ENCODE measurements around the gene SLC35F3. TPM values are rescaled to one million over a fixed set of nuclear protein-coding genes. Genes with fewer than 3 reads are reported as not detected.

SLC35F3 gene
- total RNA-seq, 1 donor from 2014 or later: 1.6 TPM

DNA sequence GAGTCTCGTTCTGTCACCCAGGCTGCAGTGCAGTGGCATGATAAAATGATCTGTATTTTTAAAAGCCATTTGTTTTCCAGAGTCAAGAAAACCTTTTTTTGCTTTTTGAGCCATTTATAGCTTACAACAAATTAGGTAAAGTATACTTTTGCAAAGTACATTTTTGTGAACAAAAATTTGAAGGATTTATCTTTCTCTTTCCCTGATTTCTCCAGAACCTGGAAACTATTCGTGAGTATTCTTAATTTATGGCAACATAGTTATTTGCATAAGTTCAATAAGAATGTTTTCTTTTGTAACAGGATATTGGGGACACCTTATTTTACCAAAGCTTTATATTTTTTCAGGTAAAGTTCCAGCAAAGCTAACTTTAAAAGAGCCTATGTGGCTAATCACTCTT is 37.4 kb upstream of the SLC35F3 start:
- no peak for DNase-seq (ENCODE audit: low read depth)
- H3K4me3 ChIP-seq (ENCODE audit: low read depth, low read length): no peak overlapping the region
- TF ChIP-seq, protein P1, sequence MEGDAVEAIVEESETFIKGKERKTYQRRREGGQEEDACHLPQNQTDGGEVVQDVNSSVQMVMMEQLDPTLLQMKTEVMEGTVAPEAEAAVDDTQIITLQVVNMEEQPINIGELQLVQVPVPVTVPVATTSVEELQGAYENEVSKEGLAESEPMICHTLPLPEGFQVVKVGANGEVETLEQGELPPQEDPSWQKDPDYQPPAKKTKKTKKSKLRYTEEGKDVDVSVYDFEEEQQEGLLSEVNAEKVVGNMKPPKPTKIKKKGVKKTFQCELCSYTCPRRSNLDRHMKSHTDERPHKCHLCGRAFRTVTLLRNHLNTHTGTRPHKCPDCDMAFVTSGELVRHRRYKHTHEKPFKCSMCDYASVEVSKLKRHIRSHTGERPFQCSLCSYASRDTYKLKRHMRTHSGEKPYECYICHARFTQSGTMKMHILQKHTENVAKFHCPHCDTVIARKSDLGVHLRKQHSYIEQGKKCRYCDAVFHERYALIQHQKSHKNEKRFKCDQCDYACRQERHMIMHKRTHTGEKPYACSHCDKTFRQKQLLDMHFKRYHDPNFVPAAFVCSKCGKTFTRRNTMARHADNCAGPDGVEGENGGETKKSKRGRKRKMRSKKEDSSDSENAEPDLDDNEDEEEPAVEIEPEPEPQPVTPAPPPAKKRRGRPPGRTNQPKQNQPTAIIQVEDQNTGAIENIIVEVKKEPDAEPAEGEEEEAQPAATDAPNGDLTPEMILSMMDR (conservative IDR thresholded peaks at IDR 0.05; ENCODE audit: low read depth, low read length): no peak

DNA sequence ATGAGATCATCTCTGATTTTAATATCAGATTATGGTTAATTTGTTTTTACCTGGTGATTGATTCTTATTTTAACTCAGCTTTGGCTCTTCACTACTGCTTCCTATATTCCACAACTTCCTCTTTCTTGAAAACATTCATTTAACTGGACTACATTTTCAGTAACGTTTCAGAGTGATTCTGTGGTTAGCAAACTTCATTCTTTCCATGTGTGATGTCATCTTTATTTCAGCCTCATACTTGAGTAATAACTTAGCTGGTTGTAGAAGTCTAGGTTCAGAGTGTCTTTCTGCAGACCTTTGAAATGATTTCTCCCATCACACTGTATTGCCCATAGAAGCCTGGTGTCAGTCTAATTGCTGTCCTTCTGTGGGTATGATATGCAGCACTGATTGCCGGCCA is 36.0 kb upstream of the SLC35F3 start:
- DNase-seq (ENCODE audit: low read depth): no peak
- TF ChIP-seq, protein P1 (conservative IDR thresholded peaks at IDR 0.05; ENCODE audit: low read depth, low read length): no peak
- H3K4me3 ChIP-seq (ENCODE audit: low read depth, low read length): no peak overlapping the region

DNA sequence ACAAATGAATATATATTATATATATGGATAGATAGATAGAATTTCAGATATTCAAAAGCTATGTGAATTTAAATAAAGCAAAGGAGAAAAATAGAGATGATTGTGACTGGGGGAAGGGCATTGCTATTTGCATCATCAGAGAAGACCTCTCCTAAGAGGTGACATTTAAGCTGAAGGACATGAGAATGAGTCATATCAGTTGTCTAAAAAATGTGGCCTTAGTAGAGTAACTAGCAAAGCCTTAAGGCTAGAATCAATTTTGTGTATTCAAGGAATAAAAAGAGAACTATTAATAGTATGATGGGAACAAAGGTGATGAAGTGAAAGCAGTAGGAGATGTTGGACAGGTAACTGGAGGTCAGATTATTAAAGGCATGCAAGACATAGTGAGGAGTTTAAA is 34.8 kb upstream of the SLC35F3 start:
- H3K4me3 ChIP-seq (ENCODE audit: low read depth, low read length): no peak overlapping the region
- TF ChIP-seq, protein P1 (conservative IDR thresholded peaks at IDR 0.05; ENCODE audit: low read depth, low read length): no peak
- no peak for DNase-seq (ENCODE audit: low read depth)

DNA sequence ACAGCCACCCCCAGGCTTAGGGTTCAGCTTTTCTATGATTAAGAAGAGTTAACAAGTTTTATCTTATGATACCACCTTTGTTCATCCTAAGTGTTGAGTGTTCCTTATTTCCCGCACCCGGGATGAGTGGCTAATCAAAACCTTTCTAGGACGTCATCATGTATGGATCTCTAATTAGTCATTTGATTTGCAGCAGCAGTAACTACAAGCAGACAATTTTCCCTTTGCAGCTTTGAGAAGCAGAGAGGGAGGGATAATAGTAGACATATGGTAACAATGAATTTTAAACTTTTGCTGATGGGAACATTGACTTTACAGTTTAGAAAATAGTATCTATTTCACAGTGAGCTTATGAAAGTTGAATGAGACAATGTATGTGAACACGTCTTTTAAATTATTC is 30.8 kb upstream of the SLC35F3 start:
- H3K4me3 ChIP-seq (ENCODE audit: low read depth, low read length): no peak overlapping the region
- TF ChIP-seq, protein P1 (conservative IDR thresholded peaks at IDR 0.05; ENCODE audit: low read depth, low read length): no peak
- no peak for DNase-seq (ENCODE audit: low read depth)

DNA sequence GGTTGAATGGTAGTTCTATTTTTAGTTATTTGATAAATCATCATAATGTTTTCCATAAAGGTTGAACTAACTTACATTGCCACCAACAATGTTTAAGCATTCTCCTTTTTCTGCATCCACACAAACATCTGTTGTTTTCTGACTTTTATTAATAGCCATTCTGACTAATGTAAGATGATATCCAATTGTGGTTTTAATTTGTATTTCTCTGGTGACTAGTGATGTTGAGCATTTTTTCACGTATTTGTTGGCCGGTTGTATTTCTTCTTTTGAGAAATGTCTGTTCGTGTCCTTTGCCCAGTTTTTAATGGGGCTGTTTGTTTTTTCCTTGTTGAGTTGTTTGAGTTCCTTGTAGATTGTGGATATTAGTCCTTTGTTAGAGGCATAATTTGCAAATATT is 24.6 kb upstream of the SLC35F3 start:
- no peak overlapping the region for H3K4me3 ChIP-seq (ENCODE audit: low read depth, low read length)
- TF ChIP-seq, protein P1 (conservative IDR thresholded peaks at IDR 0.05; ENCODE audit: low read depth, low read length): no peak
- no peak for DNase-seq (ENCODE audit: low read depth)

DNA sequence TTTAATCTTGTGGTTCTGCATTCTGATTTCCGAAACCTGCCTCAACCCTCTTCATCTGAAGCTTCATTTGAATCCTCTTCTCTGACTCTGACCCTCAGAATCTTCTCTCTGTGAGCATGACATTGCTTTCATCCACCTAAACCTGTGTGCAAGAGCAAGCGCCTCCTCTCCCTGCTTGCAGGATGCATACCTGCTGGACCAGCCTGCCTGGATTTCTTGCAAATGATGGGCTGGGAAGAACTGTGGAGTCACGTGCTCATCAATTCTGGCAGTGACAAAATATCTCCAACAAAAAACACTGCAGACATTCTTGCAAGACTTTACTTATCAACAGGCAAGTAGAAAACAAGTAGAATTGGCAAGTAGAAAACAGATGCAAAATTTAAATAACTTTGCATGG is 20.8 kb upstream of the SLC35F3 start:
- no peak for DNase-seq (ENCODE audit: low read depth)
- H3K4me3 ChIP-seq (ENCODE audit: low read depth, low read length): no peak overlapping the region
- TF ChIP-seq, protein P1 (conservative IDR thresholded peaks at IDR 0.05; ENCODE audit: low read depth, low read length): no peak

DNA sequence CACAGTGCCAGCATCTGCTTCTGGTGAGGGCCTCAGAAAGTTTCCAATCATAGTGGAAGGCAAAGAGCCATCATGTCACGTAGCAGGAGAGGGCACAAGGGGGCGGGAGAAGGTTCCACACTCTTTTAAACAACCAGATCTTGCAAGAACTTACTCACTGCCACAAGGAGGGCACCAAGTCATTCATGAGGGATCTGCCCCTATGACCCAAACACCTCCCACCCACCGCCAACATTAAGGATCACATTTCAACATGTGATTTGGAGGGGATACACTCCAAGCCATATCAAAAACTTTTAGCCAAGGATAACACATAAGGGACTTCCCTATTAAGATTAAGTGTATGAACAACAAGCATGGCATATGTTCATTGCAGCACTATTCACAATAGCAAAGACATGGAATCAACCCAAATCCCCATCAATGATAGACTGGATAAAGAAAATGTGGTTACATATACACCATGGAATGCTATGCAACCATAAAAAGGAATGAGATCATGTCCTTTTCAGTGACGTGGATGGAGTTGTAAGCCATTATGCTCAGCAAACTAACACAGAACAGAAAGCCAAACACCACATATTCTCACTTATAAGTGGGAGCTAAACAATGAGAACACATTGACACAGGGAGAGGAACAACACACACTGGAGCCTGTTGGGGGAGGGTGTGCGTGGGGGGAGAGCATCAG is 19.9 kb upstream of the SLC35F3 start:
- no peak overlapping the region for H3K4me3 ChIP-seq (ENCODE audit: low read depth, low read length)
- TF ChIP-seq, protein P1 (conservative IDR thresholded peaks at IDR 0.05; ENCODE audit: low read depth, low read length): no peak
- no peak for DNase-seq (ENCODE audit: low read depth)
